ENCODE results near the gene GABRA5.

DNA sequence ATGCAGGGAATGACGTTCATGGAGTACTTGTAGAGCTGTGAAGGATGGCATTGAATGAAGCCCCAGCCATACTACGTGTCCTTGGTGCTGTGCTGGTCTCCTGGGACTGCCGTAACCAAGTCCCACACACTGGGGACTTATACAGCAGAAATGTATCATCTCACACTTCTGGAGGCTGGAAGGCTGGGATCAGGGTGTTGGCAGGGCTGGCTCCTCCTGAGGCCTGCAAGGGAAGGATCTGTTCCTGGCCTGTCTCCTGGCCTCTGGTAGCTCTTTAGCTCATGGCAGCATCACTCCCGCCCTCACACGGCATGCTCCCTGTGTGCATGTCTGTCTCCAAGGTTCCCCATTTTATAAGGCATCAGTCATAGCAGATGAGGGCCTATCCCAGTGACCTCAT is 74.6 kb downstream of the GABRA5 start:
- TF ChIP-seq EZH2 (IDR thresholded peaks at IDR 0.05; ENCODE audit: borderline replicate concordance, insufficient read depth, low read length, poor library complexity, severe bottlenecking) (no peak), RAD21 (conservative IDR thresholded peaks at IDR 0.05) (no peak), SMC3 (conservative IDR thresholded peaks at IDR 0.05; ENCODE audit: poor library complexity) (no peak), EP300 (conservative IDR thresholded peaks at IDR 0.05; ENCODE audit: poor library complexity, severe bottlenecking) (no peak)
- TF ChIP-seq, protein P1, sequence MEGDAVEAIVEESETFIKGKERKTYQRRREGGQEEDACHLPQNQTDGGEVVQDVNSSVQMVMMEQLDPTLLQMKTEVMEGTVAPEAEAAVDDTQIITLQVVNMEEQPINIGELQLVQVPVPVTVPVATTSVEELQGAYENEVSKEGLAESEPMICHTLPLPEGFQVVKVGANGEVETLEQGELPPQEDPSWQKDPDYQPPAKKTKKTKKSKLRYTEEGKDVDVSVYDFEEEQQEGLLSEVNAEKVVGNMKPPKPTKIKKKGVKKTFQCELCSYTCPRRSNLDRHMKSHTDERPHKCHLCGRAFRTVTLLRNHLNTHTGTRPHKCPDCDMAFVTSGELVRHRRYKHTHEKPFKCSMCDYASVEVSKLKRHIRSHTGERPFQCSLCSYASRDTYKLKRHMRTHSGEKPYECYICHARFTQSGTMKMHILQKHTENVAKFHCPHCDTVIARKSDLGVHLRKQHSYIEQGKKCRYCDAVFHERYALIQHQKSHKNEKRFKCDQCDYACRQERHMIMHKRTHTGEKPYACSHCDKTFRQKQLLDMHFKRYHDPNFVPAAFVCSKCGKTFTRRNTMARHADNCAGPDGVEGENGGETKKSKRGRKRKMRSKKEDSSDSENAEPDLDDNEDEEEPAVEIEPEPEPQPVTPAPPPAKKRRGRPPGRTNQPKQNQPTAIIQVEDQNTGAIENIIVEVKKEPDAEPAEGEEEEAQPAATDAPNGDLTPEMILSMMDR (IDR thresholded peaks at IDR 0.05; ENCODE audit: poor library complexity, severe bottlenecking): no peak
- TF ChIP-seq, protein P2, sequence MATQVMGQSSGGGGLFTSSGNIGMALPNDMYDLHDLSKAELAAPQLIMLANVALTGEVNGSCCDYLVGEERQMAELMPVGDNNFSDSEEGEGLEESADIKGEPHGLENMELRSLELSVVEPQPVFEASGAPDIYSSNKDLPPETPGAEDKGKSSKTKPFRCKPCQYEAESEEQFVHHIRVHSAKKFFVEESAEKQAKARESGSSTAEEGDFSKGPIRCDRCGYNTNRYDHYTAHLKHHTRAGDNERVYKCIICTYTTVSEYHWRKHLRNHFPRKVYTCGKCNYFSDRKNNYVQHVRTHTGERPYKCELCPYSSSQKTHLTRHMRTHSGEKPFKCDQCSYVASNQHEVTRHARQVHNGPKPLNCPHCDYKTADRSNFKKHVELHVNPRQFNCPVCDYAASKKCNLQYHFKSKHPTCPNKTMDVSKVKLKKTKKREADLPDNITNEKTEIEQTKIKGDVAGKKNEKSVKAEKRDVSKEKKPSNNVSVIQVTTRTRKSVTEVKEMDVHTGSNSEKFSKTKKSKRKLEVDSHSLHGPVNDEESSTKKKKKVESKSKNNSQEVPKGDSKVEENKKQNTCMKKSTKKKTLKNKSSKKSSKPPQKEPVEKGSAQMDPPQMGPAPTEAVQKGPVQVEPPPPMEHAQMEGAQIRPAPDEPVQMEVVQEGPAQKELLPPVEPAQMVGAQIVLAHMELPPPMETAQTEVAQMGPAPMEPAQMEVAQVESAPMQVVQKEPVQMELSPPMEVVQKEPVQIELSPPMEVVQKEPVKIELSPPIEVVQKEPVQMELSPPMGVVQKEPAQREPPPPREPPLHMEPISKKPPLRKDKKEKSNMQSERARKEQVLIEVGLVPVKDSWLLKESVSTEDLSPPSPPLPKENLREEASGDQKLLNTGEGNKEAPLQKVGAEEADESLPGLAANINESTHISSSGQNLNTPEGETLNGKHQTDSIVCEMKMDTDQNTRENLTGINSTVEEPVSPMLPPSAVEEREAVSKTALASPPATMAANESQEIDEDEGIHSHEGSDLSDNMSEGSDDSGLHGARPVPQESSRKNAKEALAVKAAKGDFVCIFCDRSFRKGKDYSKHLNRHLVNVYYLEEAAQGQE (IDR thresholded peaks at IDR 0.05; ENCODE audit: borderline replicate concordance): no peak

Measured in neural cell (in vitro differentiated cells).